Mucosa of descending colon (tissue), 3 donors: Measurements from ENCODE around the gene MAML3. TPM values are rescaled to one million over a fixed set of nuclear protein-coding genes. Genes with fewer than 3 reads are reported as not detected.

Source experiments
- ATAC-seq: fragments of 200-7000 bp; cut with Tn5 transposase; one replicate; pipeline ENCODE4 v1.9.1; 2020; ENCODE audit warnings: mild to moderate bottlenecking, moderate library complexity
- DNase-seq, 3 donors: peaks; one replicate each; pipeline ENCODE4 v3.0.0-alpha.2; 2020
- H3K36me3 ChIP-seq: fragments of 200-600 bp; one replicate; pipeline ENCODE4 v1.8.0; 2021; ENCODE audit warnings: low read depth, mild to moderate bottlenecking
- H3K4me1 ChIP-seq: fragments of 200-600 bp; one replicate; pipeline ENCODE4 v1.8.0; 2021; ENCODE audit warnings: low read depth, mild to moderate bottlenecking
- H3K4me3 ChIP-seq: fragments of 200-600 bp; one replicate; pipeline ENCODE4 v1.8.0; 2021; ENCODE audit warnings: mild to moderate bottlenecking
- H3K9me3 ChIP-seq: fragments of 200-600 bp; one replicate; pipeline ENCODE4 v1.8.0; 2021; ENCODE audit warnings: mild to moderate bottlenecking
- CTCF ChIP-seq: fragments of 200-600 bp; IDR thresholded peaks from one replicate; pipeline ENCODE4 v1.8.0; 2022; ENCODE audit warnings: antibody characterized with exemption, mild to moderate bottlenecking
- intact Hi-C, 2 donors: fragments of 100-400 bp; cut with DNase I in 1 of 2; cut with micrococcal nuclease in 1 of 2; formaldehyde crosslinking; loops; one replicate each; pipeline versions ENCODE4 v1.11.0 to v1.11.1; 2022; cut with DNase I, micrococcal nuclease
- total RNA-seq, 3 donors: library from RNA; stranded (reverse); fragmentation: NEBNext Ultra II Directional in 2 of 3; extraction: Animal tissue kit (Norgen Biotek cat#: 25700) in 2 of 3; gene quantifications; one replicate each; pipeline versions ENCODE4 v1.2.1 to v1.2.4, GENCODE V29; 2021 to 2023
- donor health status: DM: no; HTN: no; CAD: no; lungs with moderate emphysema.
- donor health status: DM: no; HTN: no; CAD: no.
- donor health status: DM: no; HTN: yes; CAD: no.

Gene MAML3
- total RNA-seq, 3 donors from 2014 or later: 10.4 to 23.5 (median 14.8) TPM

- H3K36me3 ChIP-seq: no peaks in the 10 kb centered on the region
- H3K4me1 ChIP-seq: peaks cover 12% of the 10 kb centered on the region
- H3K9me3 ChIP-seq: no peaks in the 10 kb centered on the region
- intact Hi-C loops: no loop called here
- DNase-seq (no peak), ATAC-seq (peak; percentile 45)
- no peak for TF ChIP-seq CTCF
- H3K4me3 ChIP-seq: no peak overlapping the region
Measured at GRCh38 chr4:139690419-139690818, 463.6 kb downstream of the MAML3 start.

GRCh38 chr4:139689093-139689722 lies 464.8 kb downstream of the MAML3 start:
- no peak for TF ChIP-seq CTCF
- intact Hi-C loops: loop anchor here in 1 of 2 donors (5.0 kb wide), 1 partner anchor 523 kb away; no protein-coding TSS in a partner anchor
- Histone ChIP-seq H3K4me3 (no peak overlapping the region), H3K9me3 (no peaks in the 10 kb centered on the region), H3K4me1 (peaks cover 14% of the 10 kb centered on the region), H3K36me3 (no peaks in the 10 kb centered on the region)
- ATAC-seq: peak; percentile 38
- no peak for DNase-seq

- DNase-seq (no peak), ATAC-seq (no peak)
- intact Hi-C loops: loop anchor here in 1 of 2 donors (5.0 kb wide), 1 partner anchor 525 kb away; no protein-coding TSS in a partner anchor
- Histone ChIP-seq H3K4me3 (no peak overlapping the region), H3K36me3 (no peaks in the 10 kb centered on the region), H3K9me3 (no peaks in the 10 kb centered on the region), H3K4me1 (peaks cover 24% of the 10 kb centered on the region)
- TF ChIP-seq CTCF: no peak
Measured at GRCh38 chr4:139686988-139687387, 467.0 kb downstream of the MAML3 start.

GRCh38 chr4:139686130-139686529 lies 467.9 kb downstream of the MAML3 start:
- DNase-seq (no peak), ATAC-seq (peak; percentile 33)
- no peaks in the 10 kb centered on the region for H3K9me3 ChIP-seq
- no peak for TF ChIP-seq CTCF
- no peaks in the 10 kb centered on the region for H3K36me3 ChIP-seq
- H3K4me1 ChIP-seq: peaks cover 24% of the 10 kb centered on the region
- H3K4me3 ChIP-seq: no peak overlapping the region
- intact Hi-C loops: loop anchor here in 1 of 2 donors (5.0 kb wide), 1 partner anchor 526 kb away; no protein-coding TSS in a partner anchor

GRCh38 chr4:139685180-139685579 lies 468.8 kb downstream of the MAML3 start:
- H3K36me3 ChIP-seq: no peaks in the 10 kb centered on the region
- H3K9me3 ChIP-seq: no peaks in the 10 kb centered on the region
- DNase-seq (no peak), ATAC-seq (no peak)
- H3K4me1 ChIP-seq: peaks cover 24% of the 10 kb centered on the region
- H3K4me3 ChIP-seq: no peak overlapping the region
- no peak for TF ChIP-seq CTCF
- intact Hi-C loops: loop anchor here in 1 of 2 donors (5.0 kb wide), 1 partner anchor 527 kb away; no protein-coding TSS in a partner anchor
